HepG2 (cell line): Measurements from ENCODE around the gene COL25A1. TPM values are rescaled to one million over a fixed set of nuclear protein-coding genes. Genes with fewer than 3 reads are reported as not detected.

ENCODE experiments used
- ATAC-seq: fragments of 200-7000 bp; cut with Tn5 transposase; 3 replicates; pipeline ENCODE4 v1.9.1; 2020; ENCODE audit warnings: mild to moderate bottlenecking, moderate library complexity
- BruUV-seq: library from RNA; stranded (reverse); fragments of 400-500 nt; replicated peaks from 2 replicates; lab custom pipeline; 2021; lab: Mats Ljungman, UMichigan
- CTCF ChIA-PET: fragments of 300-600 bp; formaldehyde crosslinking; extraction: SDS; loops from one replicate; lab custom pipeline; 2021; ENCODE audit warnings: low total read pairs, inconsistent platforms, low intra/inter-chr PET ratio; lab: Yijun Ruan, JAX
- POLR2A ChIA-PET: fragments of 350-600 bp; sonication (Branson Sonifier 250); formaldehyde crosslinking; loops from one replicate; lab custom pipeline; 2020; ENCODE audit warnings: antibody characterized with exemption, inconsistent platforms; lab: Yijun Ruan, JAX
- DNase-seq: peaks from one replicate; pipeline ENCODE4 v3.0.0-alpha.2; 2015; ENCODE audit warnings: low spot score
- FAIRE-seq: peaks from 3 replicates; lab custom pipeline; 2011; peaks lifted over from hg19 to GRCh38; lab: Jason Lieb, UNC
- H2AFZ ChIP-seq: one replicate; pipeline ENCODE4 v1.6.1; 2011; ENCODE audit warnings: low read length, inconsistent platforms
- H3K27ac ChIP-seq: fragments of 300-600 bp; 3 replicates; pipeline ENCODE4 v1.8.0; 2011; ENCODE audit warnings: mixed run types, mild to moderate bottlenecking, mixed read lengths, low read length, inconsistent platforms; ENCODE audit not compliant: insufficient read depth; ENCODE audit errors: extremely low read length
- H3K27me3 ChIP-seq, 2 experiments: fragments of 200-600 bp in 1 of 2; 2 replicates in 1 of 2; 3 replicates in 1 of 2; pipeline versions ENCODE4 v1.6.0 to v1.8.0; 2011; ENCODE audit warnings: low read length in 2 of 2, mild to moderate bottlenecking in 2 of 2, moderate library complexity in 2 of 2, inconsistent platforms in 1 of 2; ENCODE audit not compliant: insufficient read depth in 2 of 2, control insufficient read depth in 1 of 2
- H3K36me3 ChIP-seq, 2 experiments: fragments of 200-600 bp in 1 of 2; replicated peaks in 1 of 2; 2 replicates in 1 of 2; 3 replicates in 1 of 2; pipeline versions ENCODE4 v1.5.1 to v1.8.0; 2011; ENCODE audit warnings: low read length in 2 of 2, inconsistent platforms in 1 of 2; ENCODE audit not compliant: insufficient read depth in 2 of 2, control insufficient read depth in 1 of 2
- H3K4me1 ChIP-seq: 2 replicates; pipeline ENCODE4 v1.5.1; 2012; ENCODE audit warnings: low read length, inconsistent platforms; ENCODE audit not compliant: insufficient read depth
- H3K4me2 ChIP-seq: 2 replicates; pipeline ENCODE4 v1.6.0; 2011; ENCODE audit warnings: low read depth, low read length, inconsistent platforms
- H3K4me3 ChIP-seq, 3 experiments: fragments of 200-600 bp in 1 of 3; sonication (generic), shearing (Covaris generic) in 1 of 3; replicated peaks in 1 of 3; 2 replicates each; pipeline ENCODE4 v1.5.1; 2011 to 2016; ENCODE audit warnings: low read length in 3 of 3, inconsistent platforms in 2 of 3, low read depth in 2 of 3, mild to moderate bottlenecking in 2 of 3, control low read depth in 1 of 3, mixed read lengths in 1 of 3; ENCODE audit not compliant: insufficient read depth in 1 of 3
- H3K79me2 ChIP-seq: one replicate; pipeline ENCODE4 v1.6.1; 2011; ENCODE audit warnings: low read length, inconsistent platforms; ENCODE audit not compliant: insufficient read depth
- H3K9ac ChIP-seq: 2 replicates; pipeline ENCODE4 v1.6.0; 2011; ENCODE audit warnings: mild to moderate bottlenecking, low read depth, low read length, inconsistent platforms; ENCODE audit not compliant: insufficient read depth
- H3K9me3 ChIP-seq: 2 replicates; pipeline ENCODE4 v1.5.1; 2012; ENCODE audit warnings: mild to moderate bottlenecking, low read length
- H4K20me1 ChIP-seq: 2 replicates; pipeline ENCODE4 v1.6.0; 2011; ENCODE audit warnings: inconsistent platforms, mild to moderate bottlenecking, low read length, moderate library complexity; ENCODE audit not compliant: insufficient read depth
- CEBPG ChIP-seq: IDR thresholded peaks from 2 replicates; pipeline ENCODE4 v1.6.1; 2016
- DR1 ChIP-seq: sonication (generic); formaldehyde crosslinking; IDR thresholded peaks from 2 replicates; pipeline ENCODE4 v1.8.0; 2021; ENCODE audit warnings: mild to moderate bottlenecking, missing genetic modification reagents, inconsistent platforms
- GPN1 ChIP-seq: sonication (generic); formaldehyde crosslinking; IDR thresholded peaks from 2 replicates; pipeline ENCODE4 v1.5.1; 2020; ENCODE audit warnings: missing genetic modification reagents, borderline replicate concordance
- KDM5B ChIP-seq: sonication (generic); formaldehyde crosslinking; IDR thresholded peaks from 2 replicates; pipeline ENCODE4 v1.4.0; 2020; ENCODE audit warnings: missing genetic modification reagents, mild to moderate bottlenecking, borderline replicate concordance
- KLF16 ChIP-seq, 2 experiments: sonication (generic) in 1 of 2; formaldehyde crosslinking in 1 of 2; IDR thresholded peaks; 2 replicates each; pipeline versions ENCODE4 v1.6.1 to v1.8.0; 2016 to 2023; ENCODE audit warnings: missing genetic modification reagents in 2 of 2, missing compliant biosample characterization in 1 of 2
- PCBP1 ChIP-seq: fragments of 200-400 bp; formaldehyde crosslinking; IDR thresholded peaks from 2 replicates; pipeline ENCODE4 v1.6.1; 2017; ENCODE audit warnings: mild to moderate bottlenecking, low read depth, low read length, borderline replicate concordance
- SMYD3 ChIP-seq: sonication (generic); formaldehyde crosslinking; IDR thresholded peaks from 2 replicates; pipeline ENCODE4 v1.8.1; 2023; ENCODE audit warnings: mild to moderate bottlenecking, missing genetic modification reagents
- SSRP1 ChIP-seq: IDR thresholded peaks from 2 replicates; pipeline ENCODE4 v1.6.1; 2016; ENCODE audit warnings: control low read depth
- U2AF2 ChIP-seq: fragments of 200-400 bp; formaldehyde crosslinking; IDR thresholded peaks from 2 replicates; pipeline ENCODE4 v1.6.1; 2017; ENCODE audit warnings: low read depth, mild to moderate bottlenecking, low read length
- ZNF3 ChIP-seq: IDR thresholded peaks from 2 replicates; pipeline ENCODE4 v1.7.0; 2017; ENCODE audit warnings: inconsistent platforms
- ZNF574 ChIP-seq: sonication (generic); formaldehyde crosslinking; IDR thresholded peaks from 2 replicates; pipeline ENCODE4 v1.4.0; 2020; ENCODE audit warnings: missing genetic modification reagents
- ZNF598 ChIP-seq: sonication (generic); formaldehyde crosslinking; IDR thresholded peaks from 2 replicates; pipeline ENCODE4 v1.5.1; 2020; ENCODE audit warnings: mild to moderate bottlenecking, missing genetic modification reagents, borderline replicate concordance
- WGBS: methylation state at CpG from one replicate; pipeline ENCODE4 v1.1.6; 2017; ENCODE audit warnings: low lambda C conversion rate; 5-methylcytosine and 5-hydroxymethylcytosine counted together
- in situ Hi-C: cut with HindIII; loops from 2 replicates; pipeline ENCODE4 v1.10.0; 2017; ENCODE audit warnings: low pct_unique_long_range_greater_than_20kb; ENCODE audit not compliant: extremely low pct_ligation_motif_present
- intact Hi-C: fragments of 100-400 bp; cut with micrococcal nuclease; formaldehyde crosslinking; loops from one replicate; pipeline ENCODE4 v1.10.0; 2022; ENCODE audit not compliant: unreplicated experiment
- polyA plus RNA-seq, 8 experiments: library from polyadenylated mRNA; depleted of rRNA in 3 of 8; stranded (reverse) in 7 of 8; unstranded in 1 of 8; fragments of >200 nt; fragmentation: Illumina TruSeq in 4 of 8; extraction: Trizol in 4 of 8; gene quantifications; 2 replicates each; pipeline versions ENCODE4 v1.2.1 to v1.2.3, GENCODE V29; 2011 to 2016; ENCODE audit warnings: low read depth in 4 of 8, missing spikeins in 1 of 8, mixed read lengths in 1 of 8; ENCODE audit not compliant: insufficient read depth in 1 of 8
- total RNA-seq, 5 experiments: library from RNA; depleted of rRNA; stranded (reverse); fragments of >200 nt; fragmentation: Illumina TruSeq; extraction: Trizol; gene quantifications; 2 replicates each; pipeline ENCODE4 v1.2.3, GENCODE V29; 2016; ENCODE audit warnings: low read depth in 1 of 5
- TF ChIP-seq, protein P1 (sequence below): sonication (generic); formaldehyde crosslinking; IDR thresholded peaks from 2 replicates; pipeline ENCODE4 v1.8.0; 2022; ENCODE audit warnings: missing genetic modification reagents, mild to moderate bottlenecking, inconsistent platforms, borderline replicate concordance

The COL25A1 gene
- total and polyA plus RNA-seq, 2 of the 13 experiments (the other 11 are each of a cell fraction or from before 2014, with no cell fraction given) = not detected

- DNase-seq (no peak), ATAC-seq (no peak), FAIRE-seq (no peak)
- BruUV-seq = no TSS peak
- WGBS = 0% methylated on average over 1 of the region's 1 CpG
- Histone ChIP-seq H3K27ac (no peak overlapping the region), H3K4me3 (no peak overlapping the region), H3K36me3 (no peaks in the 10 kb centered on the region), H4K20me1 (no peaks in the 10 kb centered on the region), H3K9ac (no peak overlapping the region), H3K79me2 (no peaks in the 10 kb centered on the region), H3K27me3 (no peaks in the 10 kb centered on the region), H3K9me3 (no peaks in the 10 kb centered on the region), H3K4me1 (no peaks in the 10 kb centered on the region), H2AFZ (no peak overlapping the region), H3K4me2 (no peak overlapping the region)
- in situ Hi-C loops = no loop called here
- TF ChIP-seq, protein P1, sequence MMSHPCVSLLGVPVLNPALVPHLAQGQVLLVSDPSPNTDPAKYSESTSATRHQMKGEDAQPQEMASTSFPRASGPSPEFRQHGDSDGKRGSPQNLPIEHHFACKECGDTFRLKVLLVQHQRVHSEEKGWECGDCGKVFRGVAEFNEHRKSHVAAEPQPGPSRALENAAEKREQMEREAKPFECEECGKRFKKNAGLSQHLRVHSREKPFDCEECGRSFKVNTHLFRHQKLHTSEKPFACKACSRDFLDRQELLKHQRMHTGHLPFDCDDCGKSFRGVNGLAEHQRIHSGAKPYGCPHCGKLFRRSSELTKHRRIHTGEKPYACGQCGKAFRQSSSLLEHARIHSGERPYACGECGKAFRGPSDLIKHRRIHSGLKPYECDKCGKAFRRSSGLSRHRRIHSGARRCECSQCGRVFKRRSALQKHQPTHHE = no peak
- TF ChIP-seq SSRP1 (CRISPR knock-in tag) = no peak
- TF ChIP-seq ZNF574 (CRISPR knock-in tag) = no peak
- no peak for TF ChIP-seq CEBPG (CRISPR knock-in tag)
- no peak for TF ChIP-seq KLF16 (CRISPR knock-in tag; IDR thresholded peaks at IDR 0.05)
- TF ChIP-seq ZNF598 (CRISPR knock-in tag) = no peak
- no peak for TF ChIP-seq SMYD3 (CRISPR knock-in tag)
- no peak for TF ChIP-seq KDM5B (CRISPR knock-in tag)
- no peak for TF ChIP-seq ZNF3
- no peak for TF ChIP-seq U2AF2
- no peak for TF ChIP-seq GPN1 (CRISPR knock-in tag)
- TF ChIP-seq DR1 = no peak
- no peak for TF ChIP-seq PCBP1
- ChIA-PET POLR2A (no interaction called here), CTCF (no interaction called here)
- intact Hi-C loops = no loop called here
Observed at GRCh38 chr4:109009909-109010308, 292.5 kb downstream of the COL25A1 start.
